ACHN (cell line): ENCODE measurements around the gene COMMD7.

ENCODE experiments used
- DNase-seq: peaks from one replicate; pipeline ENCODE4 v3.0.0-alpha.2; 2015
- in situ Hi-C: cut with HindIII; loops from 2 replicates; pipeline ENCODE4 v1.10.0; 2017; ENCODE audit warnings: low sequenced_read_pairs, low pct_ligation_motif_present, low pct_unique_long_range_greater_than_20kb

The COMMD7 gene

DNA sequence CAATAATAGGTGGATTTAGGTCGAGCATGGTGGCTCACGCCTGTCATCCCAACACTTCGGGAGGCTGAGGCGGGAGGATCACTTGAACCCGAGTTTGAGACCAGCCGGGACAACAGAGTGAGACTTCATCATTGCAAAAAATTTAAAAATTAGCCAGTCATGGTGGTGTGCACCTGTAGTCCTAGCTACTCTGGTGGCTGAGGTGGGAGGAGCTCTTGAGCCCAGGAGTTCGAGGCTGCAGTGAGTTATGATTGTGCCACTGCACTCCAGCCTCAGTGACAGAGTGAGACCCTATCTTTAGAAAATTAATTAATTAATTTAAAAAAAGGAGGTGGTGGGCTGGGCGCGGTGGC lies 56.1 kb downstream of the COMMD7 start:
- in situ Hi-C loops: loop anchor here (25.0 kb wide), 1 partner anchor 100 kb away; no protein-coding TSS in a partner anchor
- no peak for DNase-seq

DNA sequence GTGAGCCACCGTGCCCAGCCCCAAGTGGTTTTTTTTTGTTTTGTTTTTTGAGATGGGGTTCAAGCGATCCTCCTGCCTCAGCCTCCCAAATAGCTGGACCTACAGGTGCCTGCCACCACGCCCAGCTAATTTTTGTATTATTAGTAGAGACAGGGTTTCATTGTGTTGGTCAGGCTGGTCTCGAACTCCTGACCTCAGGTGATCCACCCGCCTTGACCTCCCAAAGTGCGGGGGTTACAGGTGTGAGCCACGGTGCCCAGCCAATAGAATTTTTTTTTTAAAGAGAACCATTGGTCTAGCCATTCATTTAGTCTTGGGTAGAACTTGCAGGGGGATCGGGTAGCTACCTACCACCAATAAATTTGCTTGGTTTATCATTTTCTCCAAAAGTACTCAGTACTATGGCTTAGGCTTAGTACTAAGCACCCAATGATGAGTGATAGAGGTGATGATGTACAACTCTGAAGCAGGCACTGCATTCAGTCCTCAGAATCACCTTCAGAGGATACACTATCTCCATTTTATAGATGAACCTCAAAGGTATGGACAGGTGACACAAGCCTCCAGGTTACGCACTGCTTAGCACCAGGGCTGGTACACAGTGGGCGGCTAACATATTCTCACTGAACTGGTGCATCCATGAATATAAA lies 56.6 kb downstream of the COMMD7 start:
- no peak for DNase-seq
- in situ Hi-C loops: loop anchor here (25.0 kb wide), 1 partner anchor 101 kb away; no protein-coding TSS in a partner anchor

DNA sequence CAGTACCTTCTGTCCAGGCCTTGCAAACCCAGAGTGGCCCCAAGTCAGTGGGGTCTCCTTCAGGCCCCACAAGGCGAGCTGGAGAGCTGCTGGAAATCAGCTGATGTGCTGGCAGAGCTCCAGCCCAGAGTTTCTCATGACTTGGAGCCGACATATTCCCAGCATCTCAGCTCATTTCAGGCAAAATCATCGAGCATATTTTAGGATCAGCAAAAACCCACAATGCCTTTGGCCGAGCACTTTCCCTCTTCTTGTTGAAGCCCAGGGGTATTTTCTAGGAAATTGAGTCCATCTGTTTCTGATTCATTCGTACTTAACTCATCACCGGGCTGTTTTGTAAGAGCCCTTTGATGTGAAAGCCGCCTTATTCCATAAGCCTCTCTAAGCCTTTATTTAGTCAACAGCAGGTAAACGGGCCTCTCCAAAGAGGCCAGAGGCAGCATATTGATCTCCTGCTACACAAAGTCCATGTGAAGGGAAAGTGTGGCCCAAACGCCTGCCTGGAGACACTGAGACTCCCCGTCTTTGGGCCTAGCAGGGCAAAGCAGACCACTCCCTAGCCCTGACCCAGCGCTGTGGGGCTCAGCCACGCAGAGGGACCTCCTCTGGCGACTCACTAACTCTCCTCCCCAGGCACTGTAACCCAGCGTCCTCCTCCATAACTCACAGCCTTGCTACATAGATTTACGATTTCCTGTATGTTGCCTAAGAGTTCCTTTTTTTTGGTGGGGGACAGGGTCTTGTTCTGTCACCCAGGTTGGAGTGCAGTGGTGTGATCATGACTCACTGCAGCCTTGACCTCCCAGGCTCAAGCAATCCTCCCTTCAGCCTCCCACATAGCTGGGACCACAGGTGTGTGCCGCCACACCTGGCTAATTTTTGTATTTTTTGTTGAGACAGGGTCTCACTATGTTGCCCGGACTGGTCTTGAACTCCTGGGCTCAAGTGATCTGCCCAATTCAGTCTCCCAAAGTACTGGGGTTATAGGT lies 57.4 kb downstream of the COMMD7 start:
- in situ Hi-C loops: loop anchor here (25.0 kb wide), 1 partner anchor 101 kb away; no protein-coding TSS in a partner anchor

DNA sequence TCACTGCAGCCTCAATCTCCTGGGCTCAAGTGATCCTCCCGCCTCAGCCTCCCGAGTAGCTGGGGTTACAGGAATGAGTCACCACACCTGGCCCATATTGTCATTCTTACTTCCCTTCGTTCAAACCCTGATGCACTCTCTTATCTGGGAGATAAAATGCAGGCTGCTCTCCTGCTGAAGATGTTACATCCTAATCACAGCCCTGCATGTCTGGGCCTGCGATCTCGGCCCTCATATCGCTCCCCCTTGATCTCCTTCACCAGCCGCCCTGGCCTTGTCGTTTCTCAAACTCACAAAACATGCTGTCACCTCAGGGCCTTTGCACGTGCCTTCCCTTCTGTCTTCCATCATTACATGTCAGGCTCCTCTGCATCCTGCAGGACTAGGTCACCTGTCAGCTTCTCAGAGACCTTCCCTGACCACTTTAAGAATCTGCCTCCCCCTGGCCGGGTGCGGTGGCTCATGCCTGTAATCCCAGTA lies 60.7 kb downstream of the COMMD7 start:
- in situ Hi-C loops: loop anchor here (25.0 kb wide), 1 partner anchor 105 kb away; no protein-coding TSS in a partner anchor
- DNase-seq: no peak

More for the DNA sequence above, 57.4 kb downstream of the COMMD7 start:
- no peak for DNase-seq

DNA sequence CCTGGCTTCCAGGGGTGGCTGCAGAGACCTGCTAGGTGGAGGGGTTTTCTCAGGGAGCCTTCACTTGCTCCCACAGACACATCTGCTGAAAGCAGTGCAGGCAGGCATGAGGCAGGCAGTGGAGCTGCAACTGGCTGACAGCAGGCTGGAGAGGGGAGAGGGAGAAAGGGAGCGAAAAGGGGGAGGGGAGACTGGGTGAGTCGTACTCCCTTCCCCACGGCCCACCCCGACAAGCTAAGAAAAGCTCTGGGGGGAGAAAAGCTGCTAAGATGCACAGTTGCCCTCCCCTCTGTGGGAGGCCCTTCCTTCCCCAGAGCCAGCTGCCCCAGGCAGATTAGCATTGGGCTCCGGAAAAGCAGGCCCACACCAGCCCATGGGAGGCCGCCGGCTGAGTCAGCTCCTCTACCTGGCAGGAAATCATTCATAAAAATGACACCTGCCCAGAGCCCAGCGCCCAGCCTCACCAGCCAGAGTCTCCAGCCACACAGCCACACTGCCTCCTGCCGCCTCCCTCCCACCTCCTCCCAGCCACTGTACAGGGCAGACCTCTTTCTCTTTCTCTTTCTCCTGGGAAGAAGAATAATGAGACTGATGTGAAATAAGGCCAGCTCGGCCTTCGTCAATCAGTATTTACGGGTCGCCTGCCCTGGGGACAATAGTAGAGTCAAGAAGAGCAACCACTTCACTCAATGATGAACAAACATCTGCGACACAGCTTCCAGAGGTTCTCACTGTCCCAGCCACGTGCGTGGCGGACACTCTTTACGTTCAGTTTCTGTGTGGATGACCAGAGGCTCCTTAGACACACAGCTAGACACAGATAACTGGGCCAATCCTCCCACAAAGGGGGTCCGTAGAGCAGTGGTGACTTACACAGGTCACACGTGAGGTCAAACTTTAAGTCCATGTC lies 61.8 kb downstream of the COMMD7 start:
- in situ Hi-C loops: loop anchor here (25.0 kb wide), 1 partner anchor 106 kb away; no protein-coding TSS in a partner anchor
- DNase-seq: no peak

DNA sequence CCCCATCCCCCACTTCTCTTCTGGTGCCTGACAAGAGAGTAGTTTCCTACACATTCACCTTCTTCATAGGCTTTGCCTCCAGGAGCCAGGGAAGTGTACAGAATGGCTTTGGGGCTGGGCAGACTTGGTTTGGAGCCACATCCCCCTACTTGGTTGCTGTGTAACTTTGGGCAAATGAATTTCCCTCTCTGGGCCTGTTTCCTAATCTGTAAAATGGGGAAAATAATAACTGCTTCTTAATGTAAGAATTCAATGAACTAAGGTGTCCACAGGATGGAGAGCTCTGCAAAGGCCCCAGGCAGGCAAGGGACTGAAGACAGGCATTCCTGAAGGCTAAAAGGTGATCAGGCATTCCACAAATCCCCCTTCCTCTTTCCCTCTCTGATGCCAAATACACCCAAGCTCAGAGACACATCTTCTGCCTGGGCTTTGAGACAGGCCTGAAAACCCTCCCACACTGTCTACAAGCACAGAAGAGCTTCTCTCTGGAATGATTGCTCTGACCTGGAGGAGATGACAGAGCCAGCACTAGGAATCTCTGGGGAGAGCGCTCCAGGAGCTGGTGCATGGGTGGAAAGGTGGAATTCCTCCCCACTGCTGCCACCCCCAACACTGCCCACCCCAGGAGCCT lies 62.6 kb downstream of the COMMD7 start:
- DNase-seq: no peak
- in situ Hi-C loops: loop anchor here (25.0 kb wide), 1 partner anchor 107 kb away; no protein-coding TSS in a partner anchor

DNA sequence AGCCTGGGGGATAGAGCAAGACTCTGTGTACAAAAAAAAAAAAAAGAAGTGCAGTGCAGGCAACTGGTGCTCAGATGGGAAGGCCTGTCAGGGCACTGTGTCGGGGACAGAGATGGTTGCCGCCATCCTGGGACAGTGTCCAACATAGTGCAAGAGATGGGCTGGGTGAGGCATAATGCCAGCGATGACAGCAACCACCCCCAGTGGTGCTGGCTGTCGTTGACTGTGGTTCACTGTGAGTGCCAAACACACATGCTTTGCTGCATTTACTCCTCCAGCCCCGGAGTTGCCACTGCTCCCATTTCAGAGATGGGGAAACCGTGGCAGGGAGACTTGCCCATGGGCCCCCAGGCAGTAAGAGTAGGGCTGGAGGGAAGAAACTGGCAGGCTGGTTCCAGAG lies 64.3 kb downstream of the COMMD7 start:
- no peak for DNase-seq
- in situ Hi-C loops: loop anchor here (25.0 kb wide), 1 partner anchor 108 kb away; no protein-coding TSS in a partner anchor

DNA sequence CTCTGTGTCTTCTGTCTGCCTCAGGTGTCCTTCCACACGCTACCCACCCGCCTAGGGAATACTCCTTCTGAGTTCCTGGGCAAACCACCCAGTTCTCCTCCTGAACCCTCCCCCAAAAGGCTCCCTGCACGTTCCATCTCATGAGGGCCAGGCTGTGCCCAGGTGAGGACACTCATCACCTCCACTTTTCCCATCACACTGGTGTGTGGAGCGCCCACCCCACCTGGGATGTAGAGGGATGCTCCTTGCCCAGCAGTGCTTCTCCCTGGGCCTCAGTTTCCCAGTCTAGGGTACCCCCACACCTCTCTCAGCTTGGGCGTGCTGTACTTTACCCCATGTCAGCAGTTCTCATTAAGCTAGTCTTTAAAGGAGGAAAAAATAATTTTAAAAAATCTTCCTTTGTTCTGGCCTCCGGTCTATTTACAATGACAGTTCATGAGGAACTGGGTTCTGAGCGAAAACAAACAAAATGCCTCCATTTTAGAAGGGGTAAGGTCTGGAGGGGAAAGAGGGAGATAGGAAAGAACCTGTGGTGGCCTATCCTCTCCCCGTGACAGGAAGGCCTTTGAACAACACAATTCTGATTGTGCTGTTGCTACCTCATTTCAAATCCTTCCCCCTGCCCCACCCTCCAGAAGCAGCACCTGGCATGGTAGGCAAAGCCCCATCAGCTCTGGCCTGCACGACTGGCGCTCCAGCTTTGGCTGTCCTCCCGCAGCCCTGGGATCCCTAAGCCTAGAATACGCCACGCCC lies 67.9 kb downstream of the COMMD7 start:
- in situ Hi-C loops: loop anchor here (25.0 kb wide), 1 partner anchor 112 kb away; no protein-coding TSS in a partner anchor
- no peak for DNase-seq

DNA sequence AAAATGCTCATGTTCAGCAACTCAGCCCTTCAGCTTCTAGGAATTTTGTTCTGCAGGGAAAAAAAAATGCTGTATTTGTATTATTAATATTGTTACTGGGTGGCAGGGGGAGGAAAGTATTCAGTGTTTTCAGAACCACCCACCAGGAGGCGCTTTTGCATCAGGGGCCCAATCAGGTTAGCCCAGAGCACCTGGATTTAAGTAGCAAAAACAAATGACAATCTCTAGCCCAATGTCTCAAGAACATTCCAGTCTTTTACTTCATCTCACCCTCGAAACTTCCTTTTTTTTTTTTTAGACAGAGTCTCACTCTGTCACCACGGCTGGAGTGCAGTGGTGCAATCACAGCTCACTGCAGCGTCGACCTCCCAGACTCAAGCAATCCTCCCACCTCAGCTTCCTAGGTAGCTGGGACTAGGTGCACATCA lies 68.9 kb downstream of the COMMD7 start:
- in situ Hi-C loops: no loop called here
- peak; percentile 43 for DNase-seq

DNA sequence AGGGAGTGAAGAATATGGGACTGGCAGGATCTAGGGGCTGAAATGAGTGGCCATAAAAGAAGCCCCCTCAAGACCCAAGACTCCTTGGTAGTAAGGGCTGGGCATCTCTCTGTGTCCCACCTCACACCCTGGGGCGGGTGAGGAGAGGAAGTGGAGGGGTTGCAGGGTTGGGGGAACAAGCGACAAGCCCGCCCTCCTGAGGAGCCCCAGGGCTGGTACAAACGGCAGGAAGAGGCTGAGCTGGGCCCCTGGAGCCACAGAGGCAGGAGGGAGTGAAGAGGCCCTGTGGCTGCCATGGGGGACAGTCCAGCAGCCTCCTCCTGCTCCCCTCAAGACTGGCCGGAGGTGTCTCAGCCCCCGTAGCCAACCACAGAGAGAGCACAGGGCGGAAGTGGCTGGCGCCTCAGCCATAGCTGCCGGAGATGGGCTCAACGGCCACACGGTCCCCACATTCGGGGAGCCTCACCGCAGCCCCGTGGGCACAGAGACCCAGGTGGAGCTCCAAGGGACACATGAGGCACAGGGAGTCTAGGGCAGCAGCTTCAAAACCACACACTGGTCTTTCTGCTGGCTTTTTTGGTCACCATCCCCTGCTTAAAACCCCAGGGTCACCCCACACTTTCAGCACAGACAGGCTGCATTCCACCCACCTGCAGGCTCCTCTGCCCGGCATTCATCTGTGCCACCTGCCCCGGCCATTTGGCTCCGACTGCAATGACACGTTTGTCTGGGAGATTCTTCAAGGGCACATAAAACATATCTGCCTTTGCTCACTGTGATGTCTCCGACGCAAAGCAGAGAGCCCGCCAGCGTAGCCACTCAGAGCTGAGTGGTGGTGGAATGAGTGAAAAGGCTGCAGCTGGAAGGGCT lies 70.0 kb downstream of the COMMD7 start:
- no peak for DNase-seq
- in situ Hi-C loops: no loop called here

DNA sequence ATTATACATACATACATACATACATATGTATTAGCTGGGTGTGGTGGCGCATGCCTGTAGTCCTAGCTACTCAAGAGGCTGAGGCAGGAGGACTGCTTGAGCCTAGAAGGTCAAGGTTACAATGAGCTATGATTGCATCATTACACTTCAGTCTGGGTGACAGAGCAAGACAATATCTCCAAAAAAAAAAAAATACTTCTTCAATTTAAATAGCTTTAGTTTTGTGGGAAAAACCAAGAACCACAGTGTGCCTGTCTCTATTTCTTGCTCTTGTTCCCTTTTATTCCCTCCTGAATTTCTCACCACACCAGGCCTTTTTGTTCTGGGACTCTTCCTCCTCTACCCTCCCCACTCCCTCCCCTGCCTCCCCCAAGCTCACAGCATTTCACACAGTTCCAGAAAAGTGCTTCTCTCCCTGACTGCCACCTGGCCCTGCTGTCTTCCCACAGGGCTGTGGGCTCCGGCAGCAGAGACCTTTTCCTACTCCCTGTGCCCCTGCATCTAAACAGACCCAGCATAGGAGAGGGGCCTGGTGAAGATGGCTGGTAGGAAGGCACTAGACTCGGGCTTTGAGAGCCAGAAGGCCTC lies 70.8 kb downstream of the COMMD7 start:
- in situ Hi-C loops: no loop called here
- DNase-seq: no peak

DNA sequence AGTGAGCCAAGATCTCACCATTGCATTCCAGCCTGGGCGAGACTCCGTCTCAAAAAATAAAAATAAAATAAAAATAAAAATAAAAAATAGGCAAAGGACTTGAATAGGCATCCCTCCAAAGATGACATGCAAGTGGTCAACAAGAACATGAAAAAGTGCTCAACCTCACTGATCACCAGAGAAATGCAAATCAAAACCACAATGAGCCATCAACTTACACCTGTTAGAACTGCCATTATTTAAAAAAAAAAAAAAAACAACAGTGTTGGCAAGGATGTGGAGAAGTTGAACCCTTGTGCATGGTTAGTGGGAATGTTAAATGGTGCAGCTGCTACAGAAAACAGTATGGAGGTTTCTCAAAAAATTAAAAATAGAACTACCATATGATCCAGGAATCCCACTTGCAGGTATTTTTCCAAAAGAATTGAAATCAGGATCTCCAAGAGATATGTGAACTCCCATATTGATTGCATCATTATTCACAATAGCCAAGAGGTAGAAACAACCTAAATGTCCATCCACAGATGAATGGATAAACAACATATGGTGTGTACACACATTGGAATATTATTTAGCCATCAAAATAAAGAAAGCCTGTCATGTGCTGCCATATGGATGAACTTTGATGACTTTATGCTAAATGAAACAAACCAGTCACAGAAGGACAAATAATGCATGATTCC lies 72.4 kb downstream of the COMMD7 start:
- in situ Hi-C loops: no loop called here
- no peak for DNase-seq

DNA sequence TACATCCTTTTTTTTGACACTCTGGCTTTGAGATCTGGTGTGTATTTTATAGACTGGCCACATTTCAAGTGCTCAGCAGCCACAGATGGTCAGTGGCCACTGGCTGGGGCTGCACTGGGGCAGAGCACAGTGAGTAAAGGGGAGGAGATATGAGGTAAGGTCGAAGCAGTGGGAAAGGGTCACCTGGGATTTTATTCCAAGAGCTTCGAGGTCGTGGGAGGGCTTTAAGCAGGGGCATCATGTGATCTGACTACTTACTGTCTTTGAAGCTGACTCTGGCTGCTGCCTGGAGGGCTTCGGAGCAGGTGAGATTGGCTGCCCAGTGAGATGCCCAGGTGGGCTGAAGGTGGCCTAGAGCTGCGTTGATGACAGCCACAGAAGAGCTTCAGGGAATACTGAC lies 76.2 kb downstream of the COMMD7 start:
- in situ Hi-C loops: no loop called here
- DNase-seq: no peak

DNA sequence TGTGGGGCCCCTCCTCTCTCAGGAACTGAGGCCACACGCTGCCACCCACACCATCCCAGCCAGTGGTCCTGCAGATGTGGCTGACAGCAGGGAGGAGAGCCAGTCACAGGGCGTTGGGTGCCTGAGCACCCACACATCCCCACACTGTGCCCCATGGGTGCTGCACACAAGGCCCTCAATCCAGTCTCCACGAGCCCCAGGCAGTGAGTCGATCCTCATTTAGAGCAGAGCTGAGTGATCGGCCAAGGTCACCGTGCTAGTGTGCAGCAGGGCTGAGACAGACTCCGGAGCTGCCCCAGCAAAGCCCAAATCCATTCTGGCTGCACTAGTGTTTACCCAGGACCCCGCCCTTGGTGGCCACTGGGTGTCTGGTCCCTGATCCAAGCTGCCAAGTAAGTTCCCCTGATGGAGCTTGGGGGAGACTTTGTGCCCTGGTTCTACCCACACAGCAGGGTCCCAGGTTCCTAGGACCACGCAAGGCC lies 78.5 kb downstream of the COMMD7 start:
- DNase-seq: no peak
- in situ Hi-C loops: no loop called here

DNA sequence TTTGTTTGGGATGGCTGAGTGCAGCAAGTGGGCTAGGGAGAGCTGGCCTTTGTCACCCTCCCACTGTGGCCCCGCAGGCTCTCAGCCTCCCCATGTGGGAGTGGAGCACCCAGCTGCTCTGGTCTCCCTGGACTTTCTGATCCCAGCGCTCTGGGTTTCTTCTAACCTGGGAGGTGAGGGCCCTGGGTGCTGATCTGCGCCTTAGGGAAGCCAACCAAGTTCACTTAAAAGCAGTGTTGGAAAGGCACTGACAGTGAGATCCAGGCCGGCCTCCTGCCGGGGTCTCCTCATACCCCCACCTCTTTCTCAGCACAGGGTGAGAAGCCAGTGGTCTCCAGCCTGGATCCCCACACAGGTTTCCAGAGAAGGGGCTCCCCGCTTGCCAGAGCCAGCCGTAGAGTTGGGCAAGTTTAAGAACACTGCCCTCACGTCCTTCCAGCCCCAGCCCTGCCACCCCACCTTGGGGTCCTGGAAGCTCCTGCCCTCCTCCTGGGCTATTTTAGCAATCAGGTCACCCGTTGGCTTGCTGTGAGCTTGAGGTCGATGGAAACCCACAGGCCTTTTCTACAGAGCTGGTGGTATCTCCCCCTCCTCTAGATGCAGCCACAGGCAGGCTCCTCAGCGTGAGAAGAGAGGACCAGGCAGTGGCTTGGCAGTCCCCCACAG lies 79.1 kb downstream of the COMMD7 start:
- in situ Hi-C loops: no loop called here
- DNase-seq: no peak
